NOMO-1 treated with dmso at 0.1 percent for 144 hours (cell line): ENCODE results near the gene SAMD14.

Source experiments
- DNase-seq: peaks from one replicate; lab custom pipeline; 2025; ENCODE audit not compliant: unreplicated experiment; lab: John Stamatoyannopoulos, UW

Gene SAMD14

DNA sequence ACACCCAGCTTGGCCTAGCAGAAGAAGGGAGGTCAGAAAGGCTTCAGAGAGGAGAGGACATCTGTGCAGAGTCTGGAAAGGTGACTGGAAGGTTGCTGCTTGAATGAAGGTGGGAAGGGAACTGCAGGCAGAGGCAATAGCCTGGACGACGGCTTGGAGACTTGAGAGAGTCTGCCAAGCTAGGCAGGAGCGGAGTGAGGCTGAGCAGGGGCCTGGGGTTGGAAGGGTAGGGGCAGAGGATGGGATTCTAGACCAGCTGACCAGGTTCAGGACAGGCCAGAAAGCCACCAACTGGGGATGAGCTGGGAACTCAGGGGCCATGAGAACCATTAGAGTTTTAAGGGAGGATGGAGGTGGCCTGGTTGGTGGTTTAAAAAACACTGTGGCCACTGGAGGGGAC is 35.5 kb upstream of the SAMD14 start:
- no peak for DNase-seq

- no peak for DNase-seq
These were observed 35.1 kb upstream of the SAMD14 start for GRCh38 chr17:50165066-50165465.

DNA sequence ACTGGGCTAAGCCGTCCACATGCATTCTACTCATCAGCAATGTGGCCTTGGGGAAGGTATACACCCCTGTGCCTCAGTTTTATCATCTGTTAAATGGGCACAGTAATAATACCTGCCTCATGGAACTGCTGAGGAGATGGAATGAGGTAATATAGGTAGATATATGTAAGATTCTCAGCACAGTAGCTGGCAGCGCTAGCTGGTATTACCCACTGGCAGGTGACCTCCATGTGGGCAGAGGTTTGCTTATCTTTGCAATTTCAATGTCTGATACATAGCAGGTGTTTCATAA is 34.7 kb upstream of the SAMD14 start:
- DNase-seq = no peak

DNA sequence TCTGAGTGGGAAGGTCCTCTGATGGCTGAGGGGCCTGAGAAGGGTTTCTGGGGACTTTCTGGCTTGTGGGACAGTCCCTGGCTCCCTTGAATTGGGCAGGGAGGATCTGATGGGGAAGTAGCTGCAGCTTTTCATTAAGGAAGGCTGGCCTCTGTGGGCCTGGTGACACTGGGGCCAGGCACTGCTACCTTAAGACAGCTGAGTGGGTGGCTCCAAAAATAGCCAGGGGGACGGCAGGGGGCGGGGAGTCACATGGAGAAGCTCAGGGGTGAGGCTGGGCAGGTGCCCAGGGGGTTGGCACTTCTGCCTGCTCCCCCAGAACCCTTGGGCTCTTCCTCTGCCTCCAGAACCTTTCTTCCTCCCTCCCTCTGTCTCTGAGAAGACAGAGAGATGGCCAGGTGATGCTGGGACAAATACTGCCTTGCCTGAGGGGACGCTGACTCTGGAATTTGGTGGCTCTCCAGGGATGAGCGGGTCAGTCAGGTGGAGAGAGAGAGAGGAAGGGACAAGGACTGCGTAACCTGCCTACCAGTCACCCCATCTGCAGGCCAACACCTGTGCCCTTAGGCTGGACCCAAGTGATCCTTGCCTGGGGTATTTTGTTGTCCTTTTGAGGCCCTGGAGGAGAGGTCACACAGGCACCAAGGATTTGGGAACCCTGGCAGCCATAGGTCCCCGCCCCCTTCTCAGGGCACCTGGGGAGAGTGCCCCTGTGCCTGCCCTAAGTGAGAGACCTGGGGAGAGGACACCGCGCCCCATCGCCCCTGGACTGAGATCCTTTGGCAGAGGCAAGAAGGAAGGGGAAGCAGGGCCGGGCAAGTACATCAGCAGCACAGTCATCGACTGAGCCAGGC is 34.1 kb upstream of the SAMD14 start:
- DNase-seq = no peak

- no peak for DNase-seq
These were observed 32.7 kb upstream of the SAMD14 start for GRCh38 chr17:50162466-50163254.

- DNase-seq = no peak
These were observed 31.9 kb upstream of the SAMD14 start for GRCh38 chr17:50161911-50162288.

DNA sequence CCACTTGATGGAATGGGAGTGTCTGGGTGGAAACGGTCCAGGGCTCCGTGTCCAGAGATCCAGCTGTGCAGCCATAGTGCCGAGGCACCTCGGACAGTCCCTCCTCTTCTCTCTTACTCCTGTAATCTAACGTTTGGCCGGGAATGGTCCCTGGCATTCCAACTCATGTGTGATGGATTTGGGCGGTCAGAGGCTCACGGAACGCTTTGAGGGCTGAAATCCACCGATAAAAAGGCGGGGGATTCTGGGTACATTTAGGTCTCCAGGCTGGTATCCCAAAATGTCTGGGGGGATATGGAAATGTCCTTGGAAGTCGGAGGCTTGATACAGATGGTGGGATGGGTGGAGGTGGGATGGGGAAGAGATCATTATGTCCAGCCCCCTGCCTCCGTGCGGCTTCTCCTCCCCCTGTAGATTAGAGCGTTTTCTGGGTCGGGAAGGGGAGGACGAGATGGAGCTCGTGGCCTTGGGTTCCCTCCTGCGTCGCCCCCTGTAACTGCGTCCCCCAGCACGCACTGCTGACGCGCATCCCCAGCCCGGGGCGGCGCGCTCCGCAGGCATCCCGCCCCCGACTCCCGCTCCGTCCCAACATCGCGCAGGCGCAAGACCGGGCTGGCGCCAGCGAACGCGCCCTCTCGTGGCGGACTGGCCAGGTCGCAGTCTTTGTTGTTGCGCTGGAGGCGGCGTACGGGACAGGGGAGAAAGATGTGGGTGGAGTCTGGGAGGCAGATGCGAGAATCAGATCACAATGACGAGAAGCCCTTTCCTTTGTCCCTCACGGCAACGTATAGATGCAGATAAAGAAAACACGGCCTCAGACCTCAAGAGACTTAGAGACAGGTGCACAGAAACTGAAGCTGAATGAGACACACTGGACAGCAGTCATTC is 31.3 kb upstream of the SAMD14 start:
- DNase-seq = peak; percentile 86

DNA sequence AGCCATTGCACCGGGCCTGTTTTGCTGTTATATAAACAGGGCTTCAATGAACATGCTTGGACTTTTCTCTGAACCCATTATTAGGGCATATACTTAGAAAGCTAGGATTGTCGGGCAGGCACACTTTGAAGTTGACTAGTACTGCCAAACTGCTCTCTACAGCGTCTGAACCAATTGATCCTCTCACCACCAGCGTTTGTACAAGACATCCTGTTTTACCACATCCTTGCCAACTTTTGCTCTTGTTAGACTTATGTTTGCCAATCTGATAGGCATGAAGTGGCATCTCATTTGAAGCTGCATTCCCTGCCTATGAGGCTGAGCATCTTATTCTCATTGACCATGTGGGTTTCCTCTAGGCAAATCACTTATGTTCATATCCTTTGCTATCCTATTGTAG is 27.9 kb upstream of the SAMD14 start:
- no peak for DNase-seq

DNA sequence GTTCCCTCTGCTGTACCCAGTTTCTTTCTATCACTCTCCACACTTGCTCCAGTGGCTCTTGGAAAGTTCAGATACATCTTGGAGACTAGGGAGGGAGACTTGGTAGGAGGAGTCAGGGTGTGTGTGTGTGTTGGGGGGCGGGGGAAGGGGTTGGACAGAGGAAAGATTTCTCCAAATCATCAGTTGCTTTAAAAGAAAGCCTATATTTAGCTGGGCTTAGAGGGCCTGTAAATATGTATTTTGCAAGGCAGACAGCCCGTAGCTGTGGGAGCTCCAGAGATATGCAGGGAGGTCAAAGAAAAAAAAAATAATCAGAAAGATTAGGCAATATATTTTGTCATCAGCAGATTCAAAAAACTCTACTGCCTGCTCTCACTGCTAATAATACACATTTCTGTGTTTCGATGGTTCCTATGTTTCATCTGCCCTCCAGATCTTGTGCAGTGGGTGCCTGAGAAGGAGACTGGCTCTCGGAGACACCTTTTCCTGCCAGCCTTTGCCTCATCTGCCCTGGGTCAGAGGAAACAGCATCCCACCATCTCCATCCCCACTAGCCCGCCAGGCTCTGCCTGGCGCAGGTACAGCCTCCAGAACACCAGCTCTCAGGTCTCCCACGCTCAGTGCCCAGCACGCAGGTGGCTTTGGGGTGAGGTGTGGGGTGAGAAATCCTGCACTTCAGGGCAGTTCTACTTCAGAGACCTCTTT is 25.3 kb upstream of the SAMD14 start:
- DNase-seq = no peak

GRCh38 chr17:50154604-50155003 is 24.6 kb upstream of the SAMD14 start:
- no peak for DNase-seq

DNA sequence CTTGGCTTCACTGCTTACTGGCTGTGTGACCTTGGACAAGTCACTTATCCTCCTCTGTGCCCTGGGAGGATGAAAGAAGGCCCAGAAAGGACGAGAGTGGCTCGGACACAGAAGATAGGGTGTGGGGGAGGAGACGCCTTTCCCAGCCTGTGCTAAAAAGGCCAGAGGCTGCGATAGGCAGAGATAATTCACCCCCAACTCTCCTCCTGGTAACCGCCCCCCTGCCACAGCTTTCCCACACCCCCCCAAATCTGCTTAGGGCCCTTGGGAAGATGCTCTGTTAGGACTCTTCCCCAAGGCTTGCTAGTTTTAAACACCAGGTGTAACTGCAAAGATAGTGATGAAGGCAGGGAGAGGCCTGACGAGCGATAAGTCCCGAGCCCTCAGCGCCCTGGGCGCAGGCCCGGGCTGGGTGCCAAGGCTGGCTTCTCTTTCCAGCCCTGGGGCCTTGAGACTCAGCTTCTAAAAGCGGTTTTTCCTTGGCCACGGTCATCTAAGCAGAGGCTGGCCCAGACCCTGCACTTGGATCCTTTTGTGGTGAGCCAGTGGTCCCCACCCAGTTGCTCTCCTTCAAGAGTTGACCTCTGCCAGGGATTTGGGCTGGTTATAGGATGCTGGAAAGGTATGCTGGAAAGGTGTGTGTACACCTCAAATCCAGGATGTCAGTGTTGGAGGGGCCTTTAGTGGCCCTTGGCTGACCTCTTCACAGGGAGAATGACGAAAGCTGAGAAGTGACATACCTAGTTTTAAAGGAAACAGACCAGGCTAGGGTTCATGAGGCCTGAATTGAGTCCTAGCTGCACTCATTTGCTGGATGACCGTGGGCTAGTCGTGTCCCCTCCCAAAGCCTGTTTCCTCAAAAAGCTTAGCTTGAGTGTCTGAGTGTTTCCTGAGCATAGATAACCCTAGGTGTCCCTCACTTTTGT is 24.0 kb upstream of the SAMD14 start:
- no peak for DNase-seq

- no peak for DNase-seq
These were observed 22.8 kb upstream of the SAMD14 start for GRCh38 chr17:50152736-50153135.

DNA sequence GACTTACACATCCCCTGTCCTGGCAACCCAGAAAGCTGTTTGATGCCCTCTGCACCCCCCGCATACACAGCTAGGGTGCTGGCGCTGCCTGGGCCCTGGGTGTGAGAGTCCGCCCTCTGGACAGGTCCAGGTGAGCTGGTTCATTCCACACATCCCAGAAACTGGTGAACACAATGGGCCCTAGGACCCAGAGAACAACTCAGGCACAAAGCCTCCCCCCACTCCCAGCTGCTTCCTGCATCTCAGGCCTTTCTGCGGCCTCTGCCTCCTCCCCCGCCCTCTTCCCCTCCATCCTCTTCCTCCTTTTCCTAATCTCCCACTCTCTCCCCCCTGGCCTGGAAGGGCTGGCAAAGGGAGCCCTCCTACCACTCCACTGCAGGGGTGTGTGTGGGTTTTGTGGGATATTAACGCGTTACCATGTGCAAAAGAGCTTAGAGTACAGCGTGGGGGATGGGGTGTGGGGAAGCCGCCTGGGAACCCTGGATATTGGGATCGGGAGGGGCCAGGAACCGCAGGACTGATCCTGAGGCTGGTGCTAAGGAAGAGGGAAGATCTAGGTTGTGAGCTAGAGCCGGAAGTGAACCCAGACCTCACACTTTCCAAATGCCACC is 22.1 kb upstream of the SAMD14 start:
- peak; percentile 74 for DNase-seq

DNA sequence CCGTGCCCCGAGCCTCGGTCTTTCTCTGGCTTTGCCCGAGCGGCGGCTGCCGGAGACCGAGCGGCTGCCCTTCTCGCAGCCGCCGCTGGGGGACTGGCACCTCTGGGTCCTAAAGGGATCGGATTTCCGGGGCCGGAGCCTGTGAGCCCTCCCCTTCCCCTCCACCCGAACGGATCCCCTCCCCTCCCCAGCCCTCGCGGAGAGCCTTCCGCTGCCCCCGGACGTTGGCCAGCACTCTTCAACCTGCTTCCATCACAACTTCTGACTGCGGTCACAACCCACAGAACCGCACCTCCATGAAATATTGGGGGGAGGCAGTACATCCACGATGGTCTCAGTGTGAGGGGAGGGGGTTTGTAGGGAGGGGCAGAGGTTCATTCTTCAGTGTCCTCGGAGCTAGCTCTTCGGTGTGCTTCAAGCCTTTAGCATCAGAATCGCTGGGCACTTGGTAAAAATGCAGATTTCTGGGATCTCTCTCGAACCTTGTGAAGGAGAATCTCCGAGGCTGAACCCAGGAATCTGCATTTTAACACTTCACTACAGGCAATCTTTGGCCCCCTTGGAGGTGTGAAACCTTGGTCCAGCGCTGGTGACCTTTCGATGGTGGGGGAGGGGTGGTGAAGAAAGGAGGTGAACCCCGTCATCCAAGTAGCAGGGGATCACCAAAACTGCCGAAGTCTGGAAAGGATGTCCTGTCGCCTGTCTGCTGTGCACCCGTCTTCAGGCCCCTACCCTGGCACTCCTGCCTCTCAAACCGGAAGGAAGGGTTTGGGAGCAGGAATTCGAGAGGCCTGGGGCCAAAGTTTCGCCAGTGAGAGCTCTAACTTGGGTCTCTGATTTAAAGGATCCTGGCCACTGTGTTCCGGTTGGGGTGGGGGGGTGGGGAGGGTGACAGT is 21.3 kb upstream of the SAMD14 start:
- peak; percentile 93 for DNase-seq

GRCh38 chr17:50150354-50151040 is 20.5 kb upstream of the SAMD14 start, which contains the start of gene PPP1R9B:
Gene PPP1R9B, minus strand, starts transcription at chr17:50150677. Its CDS starts 164 bp downstream, at chr17:50150513.
- no peak for DNase-seq

DNA sequence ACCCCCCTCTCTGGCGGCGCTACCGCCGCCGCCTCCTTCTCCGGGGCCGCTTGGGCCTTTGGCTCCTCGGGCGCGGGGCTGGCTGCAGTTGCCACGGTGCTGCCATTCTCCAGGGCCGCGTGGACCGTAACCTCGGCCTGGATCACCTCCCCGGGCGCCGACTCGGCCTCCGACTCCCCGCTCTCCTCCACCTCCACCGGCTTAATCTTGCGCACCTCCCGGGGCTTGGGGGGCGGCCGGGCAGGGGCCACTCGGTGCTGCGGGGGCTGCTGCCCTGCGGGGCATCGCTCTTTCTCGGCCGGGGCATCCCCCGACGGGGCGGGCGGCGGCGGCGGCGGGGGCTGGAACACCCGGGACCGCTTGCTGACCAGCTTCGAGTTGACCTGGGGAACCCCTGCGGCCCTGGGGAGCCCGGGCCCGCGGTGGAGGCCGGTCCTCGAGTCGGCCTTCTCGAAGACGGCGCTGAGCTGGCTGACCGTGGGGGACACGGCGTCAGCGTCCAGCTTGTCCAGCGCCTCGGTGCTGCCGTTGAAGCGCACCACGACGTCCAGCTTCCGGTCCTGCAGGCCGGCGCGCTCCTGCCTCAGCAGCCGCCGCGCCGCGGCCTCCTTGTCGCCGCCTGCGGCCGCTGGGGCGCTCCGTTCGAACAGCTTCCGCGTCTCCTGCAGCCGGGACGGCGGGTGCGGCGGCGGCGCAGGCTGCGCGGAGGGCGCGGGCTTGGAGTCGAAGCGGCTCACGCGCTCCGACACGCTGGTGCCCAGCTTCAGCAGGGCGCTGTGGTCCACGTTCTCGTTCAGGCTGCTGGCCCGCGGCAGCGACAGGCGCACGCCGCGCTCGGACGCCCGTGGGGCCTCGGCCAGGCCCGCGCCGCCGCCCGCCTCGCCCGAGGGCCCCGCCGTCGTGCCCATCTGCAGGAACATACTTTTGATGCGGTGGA is 19.7 kb upstream of the SAMD14 start:
- no peak for DNase-seq

GRCh38 chr17:50149091-50149416 is 19.1 kb upstream of the SAMD14 start:
- no peak for DNase-seq
